Activated CD4-positive, alpha-beta T cell treated with anti-CD3 and anti-CD28 coated beads for 24 hours (primary cell): ENCODE measurements around the gene SNTG2.

Experiments
- DNase-seq, 2 donors: peaks; one replicate each; pipeline ENCODE4 v3.0.0-alpha.2; 2020; ENCODE audit warnings: low read depth in 2 of 2

Gene SNTG2

DNA sequence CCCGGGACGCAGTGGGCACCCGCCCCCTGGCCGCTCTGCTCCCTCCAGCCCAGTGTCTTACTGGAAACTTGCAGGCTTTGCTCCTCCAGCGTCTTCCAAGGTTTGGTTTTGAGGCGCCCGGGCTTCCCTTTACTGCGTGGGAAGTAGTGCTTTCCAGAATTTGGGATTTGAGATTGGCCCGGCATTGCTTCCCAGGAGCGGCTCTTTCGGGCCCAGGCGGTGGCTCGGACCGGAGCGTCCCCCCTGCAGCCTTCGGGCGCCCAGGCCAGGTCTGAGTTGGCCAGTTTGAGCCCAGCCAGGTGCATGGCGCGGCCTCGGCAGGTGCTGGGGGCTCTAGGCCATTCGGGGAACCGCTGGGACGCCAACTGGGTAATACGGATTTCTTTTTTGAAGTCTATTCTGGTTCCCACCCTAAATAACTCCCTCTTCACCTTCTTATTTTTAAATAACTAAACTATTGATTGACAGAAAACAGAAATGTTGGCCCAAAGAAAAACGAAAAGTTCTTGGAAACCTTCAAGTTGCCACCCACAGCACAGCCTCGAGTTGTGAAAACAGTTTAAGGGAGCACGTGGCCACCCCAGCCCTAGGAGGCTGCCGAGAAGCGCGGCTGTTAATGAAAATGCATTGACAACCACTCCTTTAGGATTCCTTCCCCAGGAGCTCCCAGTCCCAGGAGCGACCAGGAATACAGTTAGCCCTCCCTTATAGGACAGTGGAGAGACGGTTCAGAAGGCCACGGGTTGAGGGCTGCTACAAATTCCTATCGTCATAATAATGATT is 766 bp downstream of the SNTG2 start:
- DNase-seq, result no peak

DNA sequence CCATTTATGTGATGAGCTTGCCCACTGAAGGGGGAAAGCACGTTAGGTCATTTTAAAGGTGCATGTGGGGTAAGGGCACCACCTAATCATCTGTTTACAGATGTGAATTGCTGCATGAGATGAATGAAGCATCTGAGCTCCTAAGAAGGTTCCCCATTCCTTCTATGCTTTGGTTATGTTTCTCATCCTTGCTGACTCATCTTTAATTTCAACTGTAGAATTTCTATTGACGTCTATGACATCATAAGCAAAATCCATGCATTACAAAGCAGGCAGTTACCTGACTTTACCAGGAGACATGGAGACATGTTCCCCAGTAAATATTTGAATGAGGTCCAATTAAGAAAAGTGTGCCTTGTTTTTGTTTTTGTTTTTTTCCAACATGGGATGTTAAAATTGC is 2.8 kb downstream of the SNTG2 start:
- DNase-seq, result no peak

DNA sequence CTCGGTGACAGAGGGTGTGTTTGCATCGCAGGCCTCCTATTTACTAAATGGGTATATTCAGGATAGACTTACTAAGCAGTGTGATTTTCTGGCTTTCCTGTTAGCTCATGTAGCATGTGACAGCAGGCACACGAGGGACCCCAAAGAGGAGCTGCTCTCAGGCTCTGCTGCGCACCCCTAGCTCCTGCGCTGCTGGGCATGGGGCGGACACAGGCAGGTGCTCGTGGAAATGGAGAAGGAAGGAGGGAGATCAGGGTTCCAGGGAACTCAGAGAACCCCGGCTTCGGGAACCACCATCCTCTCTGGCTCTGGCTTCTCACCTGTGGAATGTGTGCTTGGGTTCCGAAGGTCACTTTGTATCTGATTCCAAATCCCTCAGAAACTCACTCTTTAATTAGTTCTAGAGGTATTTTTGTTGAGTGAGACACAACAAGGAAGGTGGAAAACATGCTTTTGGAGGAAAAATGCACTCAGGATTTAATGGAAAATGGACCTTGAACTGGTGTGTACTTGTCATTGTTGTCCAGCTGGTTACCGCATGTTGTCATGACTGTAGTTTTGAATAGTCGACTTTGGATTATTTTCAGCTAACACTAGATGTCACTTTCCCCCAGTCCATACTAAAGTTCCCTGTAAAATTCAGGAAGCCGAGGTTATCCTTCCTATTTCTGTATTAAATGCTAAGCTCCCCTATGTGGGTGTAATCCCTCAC is 3.5 kb downstream of the SNTG2 start:
- DNase-seq, result no peak

DNA sequence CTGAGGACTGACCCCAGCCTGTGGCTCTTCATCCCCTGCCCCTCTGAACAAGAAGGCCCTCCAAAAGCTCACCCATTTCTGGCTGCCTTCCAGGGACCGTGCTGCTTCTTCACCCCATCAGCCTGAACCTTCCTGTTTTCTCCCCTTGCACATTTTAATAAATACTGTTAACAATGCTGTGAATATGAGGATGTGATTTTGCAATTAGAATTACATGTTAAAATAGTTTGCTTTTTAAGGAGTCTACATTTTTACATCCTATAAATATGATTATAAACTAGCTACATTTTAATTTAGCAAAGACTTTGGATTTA is 4.0 kb downstream of the SNTG2 start:
- no peak for DNase-seq

DNA sequence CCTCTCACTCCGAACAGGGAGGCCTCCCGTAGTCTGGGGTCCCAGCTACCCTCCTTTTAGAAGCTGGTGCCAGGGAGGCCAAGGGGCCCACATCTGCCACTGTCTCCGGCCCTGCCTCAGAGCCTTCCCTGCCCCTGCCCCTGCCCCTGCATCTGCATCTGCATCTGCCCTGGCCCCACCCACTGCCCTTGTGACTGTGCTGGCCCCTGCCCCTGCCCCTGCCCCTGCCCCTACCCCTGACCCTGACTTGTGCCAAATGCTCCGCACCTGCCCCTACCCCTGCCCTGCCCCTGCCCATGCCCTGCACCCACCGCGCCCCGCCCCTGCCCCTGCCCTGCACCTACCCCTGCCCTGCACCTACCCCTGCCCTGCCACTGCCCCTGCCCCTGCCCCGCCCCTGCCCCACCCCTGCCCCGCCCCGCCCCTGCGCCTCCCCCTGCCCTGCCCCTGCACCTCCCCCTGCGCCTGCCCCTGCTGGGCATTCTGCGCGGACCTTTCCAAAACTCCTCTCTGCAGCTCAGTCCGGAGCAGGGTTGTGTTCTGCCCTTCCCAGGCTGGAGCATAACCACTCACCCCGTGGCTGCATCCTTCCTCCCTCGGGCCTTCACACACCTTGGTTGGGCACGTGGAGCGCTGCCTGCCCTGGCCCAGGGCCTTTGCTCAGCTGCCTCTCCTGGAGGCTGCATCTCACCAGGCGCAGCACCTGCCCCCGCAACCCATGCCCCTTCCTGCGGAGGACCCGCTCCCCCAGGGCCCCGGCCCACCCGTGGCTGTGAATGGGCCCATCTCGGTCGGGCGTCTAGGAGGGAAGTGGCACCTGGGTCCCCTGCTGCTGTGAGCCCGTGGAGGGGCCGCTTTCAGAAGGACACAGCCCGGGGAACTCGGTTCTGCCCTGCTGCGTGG is 5.4 kb downstream of the SNTG2 start:
- DNase-seq, result no peak

DNA sequence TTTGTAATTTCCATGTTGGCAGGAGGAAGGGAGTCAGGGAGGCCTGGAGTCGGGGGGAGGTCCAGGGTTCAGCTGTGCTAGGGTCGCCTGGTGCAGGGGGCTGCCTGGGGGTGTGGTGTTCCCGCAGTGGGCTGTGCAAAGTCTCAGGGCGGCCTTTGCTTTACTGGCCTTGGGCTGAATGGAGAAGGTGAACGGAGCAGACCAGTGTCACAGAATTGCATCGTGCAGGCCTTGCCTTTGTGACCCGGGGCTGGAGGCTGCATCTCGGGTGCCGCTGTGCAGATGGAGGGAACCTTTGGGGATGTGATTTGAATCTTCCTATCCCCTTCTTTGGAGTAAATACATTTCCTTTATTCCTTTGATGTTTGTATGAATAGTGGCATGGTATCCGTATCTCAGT is 8.8 kb downstream of the SNTG2 start:
- no peak for DNase-seq

DNA sequence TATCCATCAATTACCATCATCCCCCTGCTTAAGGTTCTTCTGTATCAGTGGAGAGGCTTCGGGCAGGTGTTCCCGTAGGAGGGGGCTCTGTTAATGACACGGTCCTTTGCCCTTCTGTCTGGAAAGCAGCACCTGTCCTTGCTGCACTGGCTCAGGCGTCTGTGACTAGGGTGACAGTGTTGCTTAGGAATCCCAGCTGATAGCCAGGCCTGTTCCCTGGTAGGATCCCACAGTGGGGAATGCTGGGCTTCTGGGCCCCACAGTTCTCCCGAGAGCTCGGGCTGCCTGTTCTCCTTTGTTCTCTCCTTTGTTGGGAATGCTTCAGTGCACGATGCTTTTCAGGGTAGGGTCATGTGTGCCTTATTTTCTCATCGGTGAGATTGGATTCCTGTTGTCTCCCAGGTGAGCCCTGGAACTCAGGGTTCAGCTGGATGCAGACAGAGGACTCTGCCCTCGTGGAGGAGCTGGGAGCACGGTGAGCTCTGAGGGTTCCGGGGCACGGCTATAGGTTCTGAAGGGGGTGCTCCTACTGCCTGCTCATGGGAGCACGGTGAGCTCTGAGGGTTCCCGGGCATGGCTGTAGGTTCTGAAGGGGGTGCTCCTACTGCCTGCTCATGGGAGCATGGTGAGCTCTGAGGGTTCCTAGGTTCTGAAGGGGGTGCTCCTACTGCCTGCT is 9.6 kb downstream of the SNTG2 start:
- no peak for DNase-seq

DNA sequence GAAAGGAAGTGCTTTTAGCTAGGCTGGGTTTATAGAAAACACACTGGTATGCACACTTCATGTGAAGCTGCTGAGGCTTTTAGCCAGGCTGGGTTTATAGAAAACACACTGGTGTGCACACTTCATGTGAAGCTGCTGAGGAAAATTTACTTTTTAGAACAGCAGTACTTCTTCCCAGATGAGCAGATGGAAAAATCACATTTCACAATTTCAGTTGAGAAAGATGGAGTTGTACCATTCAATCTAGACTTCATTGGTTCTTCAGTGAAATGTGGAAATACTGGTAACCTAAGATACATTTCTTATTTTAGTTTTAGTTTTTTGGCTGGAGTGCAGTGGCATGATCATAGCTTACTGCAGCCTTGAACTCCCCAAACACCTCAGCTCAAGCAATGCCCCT is 11.1 kb downstream of the SNTG2 start:
- no peak for DNase-seq

DNA sequence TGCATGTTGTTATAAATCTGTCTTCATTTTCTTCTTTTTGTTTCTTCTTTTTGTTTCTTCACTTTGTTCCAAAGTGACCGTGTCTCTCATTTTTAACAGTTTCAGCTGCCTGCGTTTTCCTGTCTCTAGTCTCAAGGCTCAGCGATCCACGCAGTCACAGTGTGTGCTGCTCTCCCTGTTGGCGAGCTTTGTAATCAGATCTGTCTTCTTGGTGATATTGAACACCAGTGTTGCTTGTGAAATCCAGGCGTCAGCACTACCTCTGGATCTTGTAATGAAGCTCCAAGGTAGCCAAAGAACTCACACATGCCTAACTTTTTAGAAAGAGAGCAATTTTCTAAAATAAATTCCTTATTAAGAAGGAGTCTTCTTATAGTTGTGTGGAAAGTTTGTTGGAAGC is 13.2 kb downstream of the SNTG2 start:
- no peak for DNase-seq

DNA sequence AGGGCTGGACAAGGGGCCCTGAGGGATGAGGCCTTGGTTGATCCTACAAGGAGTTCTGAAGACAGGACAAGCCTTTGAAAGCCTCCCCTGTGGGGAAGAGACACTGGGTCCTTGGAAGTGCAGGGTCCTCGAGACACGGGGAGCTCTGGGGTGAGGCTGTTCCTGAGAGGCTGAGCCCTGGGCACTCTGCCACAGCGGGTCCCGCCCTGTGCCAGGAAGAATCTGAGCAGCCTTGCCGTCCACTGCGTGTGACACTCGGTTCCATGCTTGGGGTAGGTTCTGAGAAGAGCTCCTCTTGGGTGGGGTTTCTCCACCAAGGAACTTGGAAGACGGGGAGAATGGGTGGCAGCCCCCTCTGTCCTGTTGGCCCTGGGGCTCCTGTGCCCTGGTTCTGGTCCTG is 13.9 kb downstream of the SNTG2 start:
- DNase-seq, result no peak

DNA sequence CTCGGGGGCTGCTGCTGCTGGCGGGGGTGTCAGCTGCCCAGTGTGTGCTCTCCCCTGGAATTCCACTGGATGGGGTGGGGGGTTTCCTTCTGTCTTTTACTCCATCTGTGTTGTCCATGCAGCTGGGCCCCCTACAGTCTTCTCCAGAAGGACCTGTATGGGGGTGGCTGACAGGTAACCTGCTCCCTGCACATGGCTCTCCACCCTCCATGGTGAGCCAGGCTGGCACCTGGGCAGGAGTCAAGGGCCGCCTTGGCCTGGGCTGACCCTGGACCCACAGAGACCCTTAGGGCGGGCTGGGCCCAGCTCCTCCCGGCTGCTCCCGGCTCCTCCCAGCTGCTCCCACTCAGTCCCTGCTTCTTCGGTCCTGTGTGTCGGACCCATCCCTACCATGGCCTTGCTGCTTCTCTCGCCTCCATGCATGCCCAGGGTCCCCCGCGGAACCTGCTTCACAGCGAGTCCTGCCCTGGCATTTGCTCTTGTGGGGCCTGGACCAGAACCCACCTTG is 15.0 kb downstream of the SNTG2 start:
- no peak for DNase-seq

DNA sequence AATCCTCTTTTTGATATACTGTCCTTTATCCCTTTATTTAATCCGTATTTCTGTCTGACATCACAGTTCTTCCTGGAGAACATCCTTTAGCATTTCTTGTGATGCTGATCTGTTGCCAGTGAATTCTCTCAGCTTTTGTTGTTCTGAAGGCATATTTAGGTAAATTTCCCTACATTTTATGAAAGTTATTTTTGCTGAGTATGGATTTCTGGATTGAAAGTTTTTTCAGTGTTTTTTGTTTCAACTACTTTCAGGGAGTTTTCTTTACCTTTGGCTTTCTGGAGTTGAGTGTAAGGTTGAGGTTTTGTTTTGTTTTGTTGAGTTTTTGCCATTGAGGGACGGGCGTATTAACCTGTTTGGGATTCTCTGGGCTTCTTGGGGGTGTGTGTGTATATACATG is 22.5 kb downstream of the SNTG2 start:
- DNase-seq, result no peak

DNA sequence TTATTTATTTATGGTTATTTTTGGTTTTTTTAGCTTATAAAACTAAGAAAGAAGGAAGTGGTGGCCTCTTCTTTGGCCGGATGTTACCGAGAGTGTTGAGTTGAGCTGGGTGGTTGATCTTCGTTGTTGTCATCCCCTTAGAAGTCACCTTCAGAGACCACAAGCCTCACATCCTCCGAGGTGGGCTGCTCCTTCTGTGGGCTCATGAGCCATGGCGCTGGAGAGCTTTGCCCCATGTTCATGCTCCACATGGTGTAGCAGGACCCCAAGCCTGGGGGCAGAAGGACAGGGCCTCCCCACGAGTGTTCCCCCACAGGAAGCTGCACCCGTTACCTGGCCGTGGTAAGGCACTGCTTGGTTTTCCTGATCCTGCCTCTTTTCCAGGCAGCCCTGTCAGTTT is 23.4 kb downstream of the SNTG2 start:
- DNase-seq, result no peak

DNA sequence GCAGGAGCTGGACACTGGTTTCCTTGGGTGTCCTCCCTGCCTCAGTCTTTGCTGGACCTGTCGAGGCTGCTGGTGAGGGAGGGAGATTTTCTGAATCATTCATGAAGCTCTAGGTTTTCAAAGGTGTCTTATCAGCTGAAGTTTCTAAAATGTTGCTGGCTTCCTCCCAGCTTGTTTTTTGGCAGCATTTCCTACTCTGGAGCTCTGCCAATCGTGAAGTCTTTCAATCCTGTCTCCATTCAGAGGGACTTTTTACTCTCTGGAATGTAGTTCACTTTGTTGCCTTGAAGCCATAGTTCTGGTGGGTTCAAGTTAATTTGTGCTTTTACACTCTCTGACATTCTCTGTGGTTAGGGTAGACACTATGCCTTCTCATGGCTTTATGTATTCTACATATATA is 23.9 kb downstream of the SNTG2 start:
- DNase-seq, result no peak

DNA sequence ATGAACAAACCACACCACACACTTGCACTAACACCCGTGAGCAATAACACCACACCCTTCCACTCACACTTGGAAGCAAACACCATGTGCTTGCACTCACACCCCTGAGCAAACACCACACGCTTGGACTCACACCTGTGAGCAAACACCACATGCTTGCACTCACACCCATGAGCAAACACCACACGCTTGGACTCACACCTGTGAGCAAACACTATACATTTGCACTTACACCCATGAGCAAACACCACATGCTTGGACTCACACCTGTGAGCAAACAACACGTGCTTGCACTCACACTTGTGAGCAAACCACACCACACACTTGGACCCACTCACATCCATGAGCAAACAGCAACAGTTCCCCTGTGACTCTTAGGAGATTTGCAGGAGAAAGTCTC is 24.4 kb downstream of the SNTG2 start:
- DNase-seq, result no peak

DNA sequence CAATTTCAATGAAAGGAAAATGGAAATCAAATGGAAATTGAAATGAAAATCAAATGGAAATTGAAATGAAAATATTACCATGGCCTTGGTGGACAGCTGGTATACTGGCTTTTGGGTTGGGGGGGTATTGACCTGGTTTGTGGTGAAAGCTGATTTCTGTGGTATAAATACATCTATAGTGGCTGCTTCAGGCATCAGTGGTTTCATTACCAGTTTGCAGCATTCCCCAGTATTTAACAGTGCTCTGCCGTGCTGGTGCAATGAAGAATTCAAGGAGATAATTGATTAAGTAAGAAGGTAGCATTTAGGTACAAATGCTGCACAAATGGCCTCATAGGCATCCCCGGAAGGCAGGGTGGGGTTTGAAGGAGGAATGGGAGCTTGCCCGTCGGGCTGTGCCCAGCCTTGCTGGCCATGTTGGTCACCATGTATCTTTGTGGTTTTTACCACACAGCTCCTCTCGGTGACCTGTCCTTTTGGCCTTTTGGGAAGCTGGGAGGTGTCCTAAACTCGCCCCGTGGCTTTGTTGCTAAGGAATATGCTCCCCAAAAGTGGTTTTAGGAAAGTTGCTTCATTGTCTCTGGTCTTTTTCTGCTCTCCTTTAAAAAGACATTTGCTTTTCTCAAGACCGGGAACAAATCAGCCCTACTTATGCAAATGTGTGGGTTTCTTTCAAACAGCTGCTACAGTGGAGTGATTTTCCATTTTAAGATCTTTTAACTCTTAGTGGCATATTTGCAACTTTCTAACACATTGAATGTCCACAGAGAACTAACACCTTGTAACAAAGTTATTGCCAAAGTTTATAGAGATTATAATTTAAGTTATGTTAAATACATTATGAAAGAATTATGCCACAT is 28.6 kb downstream of the SNTG2 start:
- DNase-seq, result no peak

DNA sequence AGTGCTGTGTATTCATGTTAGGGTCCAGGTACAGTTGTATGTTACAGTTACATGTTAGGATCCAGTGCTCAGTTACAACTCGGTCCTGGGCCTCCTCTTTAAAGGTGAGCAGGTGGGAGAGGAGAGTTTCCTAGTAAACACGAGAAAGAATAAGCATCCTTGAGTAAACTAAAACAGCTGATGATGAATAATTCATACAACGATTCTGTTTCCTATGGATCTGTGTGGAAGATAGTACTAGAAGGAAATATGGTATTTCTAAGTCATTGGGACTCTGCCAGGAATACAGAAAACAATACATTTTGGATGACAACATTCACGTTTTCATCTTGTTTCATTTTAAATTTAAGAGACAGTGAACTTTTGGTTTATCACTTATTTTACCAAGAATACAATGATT is 29.5 kb downstream of the SNTG2 start:
- DNase-seq, result no peak

DNA sequence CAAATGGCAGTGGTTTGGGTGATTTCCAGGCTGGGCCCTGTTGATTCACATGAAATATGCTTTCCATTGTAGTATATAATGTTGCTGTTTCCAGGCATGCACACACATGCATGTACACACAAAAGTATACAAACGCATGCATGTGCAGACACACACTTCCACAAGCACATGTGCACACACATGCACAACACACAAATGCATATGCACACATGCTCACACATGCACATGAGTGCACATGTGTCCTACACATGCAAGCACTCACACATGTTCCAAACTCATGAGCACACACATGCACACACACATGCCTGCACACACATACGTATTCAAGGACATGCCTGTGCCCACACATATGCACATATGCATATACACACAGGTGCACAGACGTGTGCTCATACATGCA is 30.6 kb downstream of the SNTG2 start:
- DNase-seq, result no peak

DNA sequence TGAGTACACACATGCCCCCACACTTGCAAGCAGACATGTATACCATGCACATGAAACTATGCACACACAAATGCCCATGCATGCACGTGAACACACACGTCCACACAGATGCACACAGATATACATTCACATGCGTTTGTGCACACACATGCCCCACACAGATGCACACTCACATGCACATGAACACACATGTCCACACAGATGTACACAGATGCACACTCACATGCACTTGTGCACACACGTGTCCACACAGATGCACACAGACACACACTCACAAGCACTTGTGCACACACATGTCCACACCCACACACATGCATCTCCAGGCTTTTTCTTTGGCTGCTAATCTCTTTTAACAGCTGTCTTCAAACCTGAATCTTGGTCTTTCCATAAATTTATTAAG is 31.1 kb downstream of the SNTG2 start:
- no peak for DNase-seq

DNA sequence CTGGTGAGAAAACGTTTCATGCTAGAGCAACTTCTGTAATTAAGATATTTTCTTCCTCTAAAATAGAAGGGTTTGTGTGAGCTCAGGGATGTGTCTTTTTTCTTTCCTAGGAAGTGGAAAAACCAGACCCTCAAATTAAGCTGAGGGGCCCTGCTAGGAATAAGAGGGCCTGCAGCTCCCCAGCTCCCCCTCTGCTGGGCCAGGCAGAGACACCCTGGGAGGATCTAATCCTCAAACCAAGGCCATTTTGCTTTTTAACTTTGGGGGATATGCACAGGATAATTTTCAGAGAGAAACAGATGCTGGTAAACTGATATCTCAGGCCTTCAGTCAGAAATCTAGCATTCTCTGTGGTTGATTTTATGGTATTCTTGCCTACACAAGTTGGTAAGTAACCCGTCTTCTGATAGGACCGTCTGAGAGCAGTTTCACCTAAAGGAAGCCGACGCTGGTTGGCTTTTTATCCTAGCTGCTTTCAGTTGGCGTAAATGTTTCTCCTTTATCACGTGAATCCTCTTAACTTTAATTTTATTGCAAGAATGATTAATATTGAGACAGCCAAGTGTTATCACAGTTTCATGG is 34.8 kb downstream of the SNTG2 start:
- DNase-seq, result no peak

DNA sequence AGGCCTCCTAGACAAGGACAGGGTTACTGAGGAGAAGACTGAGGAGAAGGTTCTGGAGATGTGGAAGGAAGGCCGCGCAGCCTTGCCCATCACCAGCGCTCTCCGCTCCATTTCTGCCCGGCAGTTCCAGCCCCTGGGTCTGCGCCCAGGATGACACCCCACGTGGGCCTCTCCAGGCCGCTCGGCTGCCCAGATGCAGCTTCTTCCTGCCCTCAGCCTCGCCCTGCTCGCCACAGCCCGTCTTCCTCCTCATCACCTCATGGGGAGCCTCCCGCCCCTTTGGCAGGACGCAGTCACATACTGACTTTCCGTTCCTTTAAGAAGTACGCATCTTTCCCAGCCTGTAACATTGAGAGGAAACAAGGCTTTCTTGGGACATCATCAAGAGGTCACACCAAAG is 37.1 kb downstream of the SNTG2 start:
- no peak for DNase-seq
